GM12878 (cell line): ENCODE results near the gene TXNDC17.

Source experiments
- CTCF ChIP-seq, 3 experiments: IDR thresholded peaks in 2 of 3; conservative IDR thresholded peaks in 1 of 3; 2 replicates each; pipeline ENCODE4 v1.5.1; 2011; ENCODE audit warnings: low read depth in 3 of 3, low read length in 3 of 3, mild to moderate bottlenecking in 3 of 3, control low read depth in 2 of 3, moderate library complexity in 2 of 3, inconsistent platforms in 1 of 3, mixed read lengths in 1 of 3; ENCODE audit not compliant: control insufficient read depth in 2 of 3, insufficient read depth in 1 of 3; ENCODE audit errors: extremely low read depth in 1 of 3
- EP300 ChIP-seq, 2 experiments: fragments of 150-350 bp in 1 of 2; IDR thresholded peaks; 2 replicates each; pipeline ENCODE4 v1.6.1; 2011 to 2012; ENCODE audit warnings: low read depth in 2 of 2, low read length in 2 of 2, borderline replicate concordance in 1 of 2, improper control_type of control experiment in 1 of 2, inconsistent platforms in 1 of 2; ENCODE audit not compliant: control insufficient read depth in 1 of 2
- EZH2 ChIP-seq: IDR thresholded peaks from 2 replicates; pipeline ENCODE4 v1.6.1; 2012; ENCODE audit warnings: low read depth, mild to moderate bottlenecking, control low read depth, inconsistent platforms, low read length, borderline replicate concordance; ENCODE audit not compliant: control insufficient read depth
- FOXM1 ChIP-seq: IDR thresholded peaks from 2 replicates; pipeline ENCODE4 v1.6.1; 2012; ENCODE audit warnings: low read depth, mild to moderate bottlenecking, inconsistent platforms, low read length, moderate library complexity
- HDAC6 ChIP-seq: fragments of 200-600 bp; sonication (generic); IDR thresholded peaks from one replicate; pipeline ENCODE4 v1.8.0; 2017; ENCODE audit warnings: antibody characterized with exemption; ENCODE audit not compliant: unreplicated experiment
- NRF1 ChIP-seq: conservative IDR thresholded peaks from 2 replicates; pipeline ENCODE4 v1.6.1; 2011; ENCODE audit warnings: mild to moderate bottlenecking, low read depth, low read length, improper control_type of control experiment
- RAD21 ChIP-seq: IDR thresholded peaks from 2 replicates; pipeline ENCODE4 v1.6.1; 2011; ENCODE audit warnings: mild to moderate bottlenecking, low read depth, low read length, moderate library complexity; ENCODE audit not compliant: insufficient read depth
- RFX5 ChIP-seq: IDR thresholded peaks from 2 replicates; pipeline ENCODE4 v1.6.1; 2011; ENCODE audit warnings: low read depth, low read length, improper control_type of control experiment
- TBL1XR1 ChIP-seq: IDR thresholded peaks from 2 replicates; pipeline ENCODE4 v1.6.1; 2012; ENCODE audit warnings: low read depth, low read length, improper control_type of control experiment
- TCF7 ChIP-seq: IDR thresholded peaks from 2 replicates; pipeline ENCODE4 v1.6.1; 2014; ENCODE audit warnings: antibody characterized with exemption, borderline replicate concordance
- ZZZ3 ChIP-seq: IDR thresholded peaks from 2 replicates; pipeline ENCODE4 v1.6.1; 2011; ENCODE audit warnings: low read depth; ENCODE audit not compliant: control insufficient read depth, insufficient read length

DNA sequence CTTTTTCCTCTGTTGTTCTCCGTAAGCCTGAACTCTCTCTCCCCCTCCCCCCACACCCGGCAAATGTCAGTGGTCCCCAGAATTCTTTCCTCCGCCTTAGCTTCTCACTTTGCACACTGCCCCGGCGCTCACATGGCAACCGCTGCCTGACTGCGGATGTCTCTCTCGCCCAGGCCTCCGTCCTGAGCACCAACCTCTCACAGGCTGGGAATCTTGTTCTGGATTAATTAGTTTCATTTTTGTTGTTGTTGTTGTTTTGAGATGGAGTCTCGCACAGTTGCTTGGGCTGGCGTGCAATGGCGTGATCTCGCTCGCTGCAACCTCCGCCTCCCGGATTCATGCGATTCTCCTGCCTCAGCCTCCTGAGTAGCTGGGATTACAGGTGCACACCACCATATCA lies 27.4 kb downstream of the TXNDC17 start:
- TF ChIP-seq RFX5: no peak
- no peak for TF ChIP-seq CTCF (IDR thresholded peaks at IDR 0.05 in 2 of 3, conservative IDR thresholded peaks at IDR 0.05 in 1 of 3; ENCODE audit: control insufficient read depth in 2 of 3, extremely low read depth in 1 of 3, insufficient read depth in 1 of 3, low read depth in 3 of 3, low read length in 3 of 3)
- no peak for TF ChIP-seq FOXM1
- no peak for TF ChIP-seq EP300 (IDR thresholded peaks at IDR 0.05; ENCODE audit: borderline replicate concordance in 1 of 2, control insufficient read depth in 1 of 2, low read depth in 2 of 2, low read length in 2 of 2)
- TF ChIP-seq ZZZ3: no peak
- no peak for TF ChIP-seq NRF1
- no peak for TF ChIP-seq TCF7
- TF ChIP-seq HDAC6: no peak
- TF ChIP-seq EZH2: no peak
- no peak for TF ChIP-seq RAD21
- no peak for TF ChIP-seq TBL1XR1
